HG03196 (cell line): ENCODE data around the gene PRUNE1.

Source experiments
- ATAC-seq: cut with Tn5 transposase; IDR thresholded peaks from one replicate; pipeline ENCODE4 v1.9.1; 2021; ENCODE audit not compliant: unreplicated experiment

The PRUNE1 gene

GRCh38 chr1:151005729-151006319 is 2.4 kb upstream of the PRUNE1 start:
- no peak for ATAC-seq

GRCh38 chr1:151006327-151007052 is 1.8 kb upstream of the PRUNE1 start, which contains the start of gene MINDY1:
TSS of gene MINDY1 (minus strand) at chr1:151006902. CDS start at chr1:151002617, 4,285 bp downstream.
- peak; percentile 40 for ATAC-seq

- no peak for ATAC-seq
These were observed 401 bp upstream of the PRUNE1 start for GRCh38 chr1:151007853-151008243.

GRCh38 chr1:151009206-151009587 is 948 bp downstream of the PRUNE1 start:
- no peak for ATAC-seq

GRCh38 chr1:151009674-151010345 is 1.6 kb downstream of the PRUNE1 start:
- ATAC-seq = no peak

- ATAC-seq = no peak
These were observed 2.1 kb downstream of the PRUNE1 start for GRCh38 chr1:151010346-151010726.

- no peak for ATAC-seq
These were observed 3.1 kb downstream of the PRUNE1 start for GRCh38 chr1:151011154-151011850.

GRCh38 chr1:151012684-151013471 is 4.6 kb downstream of the PRUNE1 start:
- ATAC-seq = no peak

GRCh38 chr1:151013518-151013917 is 5.3 kb downstream of the PRUNE1 start:
- ATAC-seq = no peak

- ATAC-seq = no peak
These were observed 16.4 kb downstream of the PRUNE1 start for GRCh38 chr1:151024540-151025146.

GRCh38 chr1:151026460-151026859 is 18.2 kb downstream of the PRUNE1 start:
- ATAC-seq = no peak

GRCh38 chr1:151032164-151032563 is 23.9 kb downstream of the PRUNE1 start:
- no peak for ATAC-seq

GRCh38 chr1:151035167-151035566 is 26.9 kb downstream of the PRUNE1 start:
- ATAC-seq = no peak

- ATAC-seq = no peak
These were observed 28.1 kb downstream of the PRUNE1 start, which contains the start of gene BNIPL for GRCh38 chr1:151036356-151036755. TSS of gene BNIPL (plus strand) at chr1:151036586. CDS start at chr1:151036726, 140 bp downstream.

GRCh38 chr1:151037032-151037431 is 28.8 kb downstream of the PRUNE1 start:
- ATAC-seq = no peak

GRCh38 chr1:151039521-151039920 is 31.3 kb downstream of the PRUNE1 start:
- no peak for ATAC-seq

GRCh38 chr1:151043163-151043562 is 34.9 kb downstream of the PRUNE1 start:
- no peak for ATAC-seq

- peak; percentile 43 for ATAC-seq
These were observed 39.3 kb downstream of the PRUNE1 start, which contains the start of gene C1orf56 for GRCh38 chr1:151047591-151047924. TSS of gene C1orf56 (plus strand) at chr1:151047751. CDS start at chr1:151047848, 97 bp downstream.

GRCh38 chr1:151047925-151048644 is 39.8 kb downstream of the PRUNE1 start:
- peak; percentile 46 for ATAC-seq

GRCh38 chr1:151048645-151049032 is 40.4 kb downstream of the PRUNE1 start:
- ATAC-seq = no peak
